ENCODE results near the gene NXN.

DNA sequence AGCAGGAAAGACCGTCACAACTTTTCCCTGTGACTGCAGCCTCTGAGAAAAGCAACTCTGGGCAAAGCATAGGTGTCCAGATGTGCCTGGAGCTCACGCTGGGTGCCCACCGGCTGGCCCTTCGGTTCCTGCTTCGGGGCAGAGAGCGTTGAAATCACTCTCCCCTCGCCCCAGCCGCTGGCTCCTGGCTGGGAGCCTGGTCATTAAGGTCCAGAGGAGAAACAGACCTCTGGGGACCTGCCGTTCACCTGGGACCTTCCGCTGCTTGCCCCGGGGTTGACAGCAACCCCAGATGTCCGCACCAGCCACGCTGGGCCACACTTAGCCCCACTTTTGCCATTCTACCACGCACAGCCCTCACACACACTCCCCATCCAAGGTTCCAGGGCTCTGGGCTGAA lies 184.3 kb downstream of the NXN start:
- TF ChIP-seq, protein P1, sequence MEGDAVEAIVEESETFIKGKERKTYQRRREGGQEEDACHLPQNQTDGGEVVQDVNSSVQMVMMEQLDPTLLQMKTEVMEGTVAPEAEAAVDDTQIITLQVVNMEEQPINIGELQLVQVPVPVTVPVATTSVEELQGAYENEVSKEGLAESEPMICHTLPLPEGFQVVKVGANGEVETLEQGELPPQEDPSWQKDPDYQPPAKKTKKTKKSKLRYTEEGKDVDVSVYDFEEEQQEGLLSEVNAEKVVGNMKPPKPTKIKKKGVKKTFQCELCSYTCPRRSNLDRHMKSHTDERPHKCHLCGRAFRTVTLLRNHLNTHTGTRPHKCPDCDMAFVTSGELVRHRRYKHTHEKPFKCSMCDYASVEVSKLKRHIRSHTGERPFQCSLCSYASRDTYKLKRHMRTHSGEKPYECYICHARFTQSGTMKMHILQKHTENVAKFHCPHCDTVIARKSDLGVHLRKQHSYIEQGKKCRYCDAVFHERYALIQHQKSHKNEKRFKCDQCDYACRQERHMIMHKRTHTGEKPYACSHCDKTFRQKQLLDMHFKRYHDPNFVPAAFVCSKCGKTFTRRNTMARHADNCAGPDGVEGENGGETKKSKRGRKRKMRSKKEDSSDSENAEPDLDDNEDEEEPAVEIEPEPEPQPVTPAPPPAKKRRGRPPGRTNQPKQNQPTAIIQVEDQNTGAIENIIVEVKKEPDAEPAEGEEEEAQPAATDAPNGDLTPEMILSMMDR (conservative IDR thresholded peaks at IDR 0.05): no peak
- TF ChIP-seq ZFX (IDR thresholded peaks at IDR 0.05): no peak

Data from C4-2B (cell line).